Measurements from ENCODE around the gene LASP1. TPM values are rescaled to one million over a fixed set of nuclear protein-coding genes. Genes with fewer than 3 reads are reported as not detected.
"Not testable (repeated sequence)": the region's sequence is repeated elsewhere in the genome, so short reads cannot be mapped to it uniquely, and the experiment has no call there.

LASP1 gene
- polyA plus RNA-seq, 1 donor from 2014 or later = 56.3 TPM

GRCh38 chr17:38911081-38911730 lies 41.3 kb downstream of the LASP1 start:
- no peaks in the 10 kb centered on the region for H3K36me3 ChIP-seq (ENCODE audit: insufficient read depth, low read length)
- no peak overlapping the region for H3K9ac ChIP-seq (ENCODE audit: low read length)
- no peak overlapping the region for H3K4me2 ChIP-seq (ENCODE audit: low read length)
- H3K27me3 ChIP-seq (ENCODE audit: insufficient read depth, low read depth, low read length) = no peaks in the 10 kb centered on the region
- no peaks in the 10 kb centered on the region for H3K9me2 ChIP-seq (ENCODE audit: insufficient read depth, low read length)
- no peak overlapping the region for H3K4me3 ChIP-seq (ENCODE audit: low read length)
- no peaks in the 10 kb centered on the region for H3F3A ChIP-seq (ENCODE audit: insufficient read depth, low read length, poor library complexity, severe bottlenecking)
- peaks cover 4% of the 10 kb centered on the region for H3K79me2 ChIP-seq (replicated peaks; ENCODE audit: insufficient read depth, low read length)
- no peaks in the 10 kb centered on the region for H4K20me1 ChIP-seq (ENCODE audit: insufficient read depth)
- no peak overlapping the region for H2AFZ ChIP-seq (ENCODE audit: low read depth, low read length)
- no peak overlapping the region for H3K27ac ChIP-seq (ENCODE audit: low read length)
- H3K9me3 ChIP-seq (ENCODE audit: low read length) = no peaks in the 10 kb centered on the region
- TF ChIP-seq TAF1 (IDR thresholded peaks at IDR 0.05; ENCODE audit: low read depth) = no peak
- no peak for TF ChIP-seq MXI1 (conservative IDR thresholded peaks at IDR 0.05; ENCODE audit: poor library complexity, severe bottlenecking)
- no peak for TF ChIP-seq POLR2AphosphoS5 (IDR thresholded peaks at IDR 0.05)
- no peak for TF ChIP-seq CTCF (IDR thresholded peaks at IDR 0.05; ENCODE audit: poor library complexity, severe bottlenecking)
- no peak for TF ChIP-seq SMC3 (conservative IDR thresholded peaks at IDR 0.05; ENCODE audit: poor library complexity)
- TF ChIP-seq RAD21 (conservative IDR thresholded peaks at IDR 0.05) = no peak
- TF ChIP-seq, protein P1, sequence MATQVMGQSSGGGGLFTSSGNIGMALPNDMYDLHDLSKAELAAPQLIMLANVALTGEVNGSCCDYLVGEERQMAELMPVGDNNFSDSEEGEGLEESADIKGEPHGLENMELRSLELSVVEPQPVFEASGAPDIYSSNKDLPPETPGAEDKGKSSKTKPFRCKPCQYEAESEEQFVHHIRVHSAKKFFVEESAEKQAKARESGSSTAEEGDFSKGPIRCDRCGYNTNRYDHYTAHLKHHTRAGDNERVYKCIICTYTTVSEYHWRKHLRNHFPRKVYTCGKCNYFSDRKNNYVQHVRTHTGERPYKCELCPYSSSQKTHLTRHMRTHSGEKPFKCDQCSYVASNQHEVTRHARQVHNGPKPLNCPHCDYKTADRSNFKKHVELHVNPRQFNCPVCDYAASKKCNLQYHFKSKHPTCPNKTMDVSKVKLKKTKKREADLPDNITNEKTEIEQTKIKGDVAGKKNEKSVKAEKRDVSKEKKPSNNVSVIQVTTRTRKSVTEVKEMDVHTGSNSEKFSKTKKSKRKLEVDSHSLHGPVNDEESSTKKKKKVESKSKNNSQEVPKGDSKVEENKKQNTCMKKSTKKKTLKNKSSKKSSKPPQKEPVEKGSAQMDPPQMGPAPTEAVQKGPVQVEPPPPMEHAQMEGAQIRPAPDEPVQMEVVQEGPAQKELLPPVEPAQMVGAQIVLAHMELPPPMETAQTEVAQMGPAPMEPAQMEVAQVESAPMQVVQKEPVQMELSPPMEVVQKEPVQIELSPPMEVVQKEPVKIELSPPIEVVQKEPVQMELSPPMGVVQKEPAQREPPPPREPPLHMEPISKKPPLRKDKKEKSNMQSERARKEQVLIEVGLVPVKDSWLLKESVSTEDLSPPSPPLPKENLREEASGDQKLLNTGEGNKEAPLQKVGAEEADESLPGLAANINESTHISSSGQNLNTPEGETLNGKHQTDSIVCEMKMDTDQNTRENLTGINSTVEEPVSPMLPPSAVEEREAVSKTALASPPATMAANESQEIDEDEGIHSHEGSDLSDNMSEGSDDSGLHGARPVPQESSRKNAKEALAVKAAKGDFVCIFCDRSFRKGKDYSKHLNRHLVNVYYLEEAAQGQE (IDR thresholded peaks at IDR 0.05; ENCODE audit: borderline replicate concordance) = no peak
- no peak for TF ChIP-seq EZH2 (IDR thresholded peaks at IDR 0.05; ENCODE audit: borderline replicate concordance, insufficient read depth, low read length, poor library complexity, severe bottlenecking)
- no peak for TF ChIP-seq EP300 (conservative IDR thresholded peaks at IDR 0.05; ENCODE audit: poor library complexity, severe bottlenecking)

DNA sequence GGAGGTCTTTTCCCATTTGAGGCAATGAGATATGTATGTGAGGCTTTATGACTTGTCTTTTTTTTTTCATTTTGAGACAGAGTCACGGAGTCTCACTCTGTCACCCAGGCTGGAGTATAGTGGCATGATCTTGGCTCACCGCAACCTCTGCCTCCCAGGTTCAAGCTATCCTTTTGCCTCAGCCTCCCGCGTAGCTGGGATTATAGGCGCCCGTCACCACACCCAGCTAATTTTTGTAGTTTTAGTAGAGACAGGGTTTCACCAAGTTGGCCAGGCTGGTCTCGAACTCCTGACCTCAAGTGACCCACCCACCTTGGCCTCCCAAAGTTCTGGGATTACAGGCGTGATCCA lies 41.8 kb downstream of the LASP1 start:
- H3K4me3 ChIP-seq (ENCODE audit: low read length); H3K9ac ChIP-seq (ENCODE audit: low read length); H3K36me3 ChIP-seq (ENCODE audit: insufficient read depth, low read length); H3F3A ChIP-seq (ENCODE audit: insufficient read depth, low read length, poor library complexity, severe bottlenecking); H3K27ac ChIP-seq (ENCODE audit: low read length); H3K27me3 ChIP-seq (ENCODE audit: insufficient read depth, low read depth, low read length); H4K20me1 ChIP-seq (ENCODE audit: insufficient read depth); H3K4me2 ChIP-seq (ENCODE audit: low read length); H3K79me2 ChIP-seq (replicated peaks; ENCODE audit: insufficient read depth, low read length); H3K9me3 ChIP-seq (ENCODE audit: low read length); H2AFZ ChIP-seq (ENCODE audit: low read depth, low read length); H3K9me2 ChIP-seq (ENCODE audit: insufficient read depth, low read length): not testable (repeated sequence)

Measured in neural cell (in vitro differentiated cells).